ENCODE measurements around the gene ZIC5.

The ZIC5 gene

GRCh38 chr13:99935772-99936171, 35.8 kb downstream of the ZIC5 start:
- DNase-seq (ENCODE audit: low read depth in 2 of 2), result no peak

- no peak for DNase-seq (ENCODE audit: low read depth in 2 of 2)
Observed at GRCh38 chr13:99932912-99933311, 38.7 kb downstream of the ZIC5 start.

- DNase-seq (ENCODE audit: low read depth in 2 of 2), result no peak
Observed at GRCh38 chr13:99930925-99931324, 40.6 kb downstream of the ZIC5 start.

GRCh38 chr13:99929866-99930265, 41.7 kb downstream of the ZIC5 start:
- DNase-seq (ENCODE audit: low read depth in 2 of 2), result no peak

- no peak for DNase-seq (ENCODE audit: low read depth in 2 of 2)
Observed at GRCh38 chr13:99926014-99926731, 45.4 kb downstream of the ZIC5 start.

GRCh38 chr13:99923877-99924582, 47.5 kb downstream of the ZIC5 start:
- no peak for DNase-seq (ENCODE audit: low read depth in 2 of 2)

GRCh38 chr13:99922631-99923404, 48.7 kb downstream of the ZIC5 start:
- no peak for DNase-seq (ENCODE audit: low read depth in 2 of 2)

GRCh38 chr13:99919132-99919531, 52.4 kb downstream of the ZIC5 start:
- no peak for DNase-seq (ENCODE audit: low read depth in 2 of 2)

GRCh38 chr13:99916366-99917103, 55.0 kb downstream of the ZIC5 start:
- DNase-seq (ENCODE audit: low read depth in 2 of 2), result no peak

- no peak for DNase-seq (ENCODE audit: low read depth in 2 of 2)
Observed at GRCh38 chr13:99913167-99913566, 58.4 kb downstream of the ZIC5 start.
